Measurements from ENCODE around the gene CYB5R4. TPM values are rescaled to one million over a fixed set of nuclear protein-coding genes. Genes with fewer than 3 reads are reported as not detected.
A peak's percentile ranks its signal among the peaks of the same experiment; 100 is the strongest.

Gene CYB5R4
- total RNA-seq, 2 donors from 2014 or later, result 13.7 to 18.9 TPM

DNA sequence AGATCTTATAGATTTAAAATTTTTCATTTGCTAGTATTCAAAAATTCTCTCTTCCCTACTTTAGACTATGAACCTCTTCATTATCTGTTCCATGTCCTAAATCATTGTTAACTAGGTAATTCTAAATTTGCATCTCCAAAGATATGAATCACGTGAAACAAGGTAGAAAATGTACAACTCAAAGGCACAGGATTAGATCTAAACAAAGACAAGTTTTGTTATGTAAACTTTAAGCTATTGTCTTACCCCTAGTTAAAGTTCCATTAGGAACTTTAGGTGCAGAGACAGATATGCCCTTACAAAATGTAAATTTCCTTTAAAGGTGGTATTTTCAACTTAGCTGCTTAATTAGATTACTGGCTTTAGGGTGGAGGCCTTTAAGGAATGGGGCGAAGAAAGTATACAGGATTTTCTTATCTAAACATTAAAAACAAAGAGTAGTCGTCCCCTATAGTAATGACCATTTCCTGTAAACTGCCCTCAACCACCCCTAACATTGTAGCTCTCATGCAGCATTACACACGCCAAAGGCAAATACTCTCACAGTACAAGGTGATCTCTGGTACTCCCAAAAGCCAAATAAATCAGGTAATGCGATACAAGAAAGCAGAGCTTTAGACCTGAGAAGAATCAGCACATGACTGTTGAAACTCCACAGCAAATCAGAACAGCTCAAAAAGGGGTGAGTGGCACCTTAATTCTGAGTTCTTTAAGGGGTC lies 116.7 kb downstream of the CYB5R4 start:
- Mint-ChIP-seq H3K4me3 (no peak overlapping the region), H3K27ac (peak overlapping the region; percentile 29), H3K27me3 (ENCODE audit: insufficient read depth) (no peaks in the 10 kb centered on the region), H3K4me1 (peaks cover 34% of the 10 kb centered on the region), H3K9me3 (peaks cover 39% of the 10 kb centered on the region), H3K36me3 (ENCODE audit: low read depth) (peaks cover 18% of the 10 kb centered on the region)
- Histone ChIP-seq H3K4me3 (ENCODE audit: low read length) (peak overlapping the region; percentile 0), H3K27me3 (ENCODE audit: control insufficient read depth, insufficient read depth, low read length, poor library complexity, severe bottlenecking) (no peaks in the 10 kb centered on the region), H3K9me3 (ENCODE audit: control insufficient read depth, low read length) (peaks cover 45% of the 10 kb centered on the region), H3K27ac (ENCODE audit: low read depth, low read length) (no peak overlapping the region), H3K36me3 (ENCODE audit: control insufficient read depth, insufficient read depth, low read length) (no peaks in the 10 kb centered on the region), H3K4me1 (ENCODE audit: control insufficient read depth, insufficient read depth, low read length) (no peaks in the 10 kb centered on the region), H3K9ac (ENCODE audit: extremely low read depth, low read length, poor library complexity, severe bottlenecking) (no peak overlapping the region)
- TF ChIP-seq, protein P1, sequence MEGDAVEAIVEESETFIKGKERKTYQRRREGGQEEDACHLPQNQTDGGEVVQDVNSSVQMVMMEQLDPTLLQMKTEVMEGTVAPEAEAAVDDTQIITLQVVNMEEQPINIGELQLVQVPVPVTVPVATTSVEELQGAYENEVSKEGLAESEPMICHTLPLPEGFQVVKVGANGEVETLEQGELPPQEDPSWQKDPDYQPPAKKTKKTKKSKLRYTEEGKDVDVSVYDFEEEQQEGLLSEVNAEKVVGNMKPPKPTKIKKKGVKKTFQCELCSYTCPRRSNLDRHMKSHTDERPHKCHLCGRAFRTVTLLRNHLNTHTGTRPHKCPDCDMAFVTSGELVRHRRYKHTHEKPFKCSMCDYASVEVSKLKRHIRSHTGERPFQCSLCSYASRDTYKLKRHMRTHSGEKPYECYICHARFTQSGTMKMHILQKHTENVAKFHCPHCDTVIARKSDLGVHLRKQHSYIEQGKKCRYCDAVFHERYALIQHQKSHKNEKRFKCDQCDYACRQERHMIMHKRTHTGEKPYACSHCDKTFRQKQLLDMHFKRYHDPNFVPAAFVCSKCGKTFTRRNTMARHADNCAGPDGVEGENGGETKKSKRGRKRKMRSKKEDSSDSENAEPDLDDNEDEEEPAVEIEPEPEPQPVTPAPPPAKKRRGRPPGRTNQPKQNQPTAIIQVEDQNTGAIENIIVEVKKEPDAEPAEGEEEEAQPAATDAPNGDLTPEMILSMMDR (conservative IDR thresholded peaks at IDR 0.05), result no peak
- 46 to 80% methylated on average over 3 to 4 of the region's 5 CpGs for WGBS, 2 experiments (ENCODE audit: insufficient coverage in 1 of 2, insufficient read length in 1 of 2)
- no peak for DNase-seq

GRCh38 chr6:83976871-83977270 lies 117.4 kb downstream of the CYB5R4 start:
- H3K27me3 Mint-ChIP-seq (ENCODE audit: insufficient read depth), result no peaks in the 10 kb centered on the region
- peak overlapping the region; percentile 12 for H3K27ac Mint-ChIP-seq
- no peak overlapping the region for H3K4me3 Mint-ChIP-seq
- no peak overlapping the region for H3K9ac ChIP-seq (ENCODE audit: extremely low read depth, low read length, poor library complexity, severe bottlenecking)
- H3K9me3 Mint-ChIP-seq, result peaks cover 33% of the 10 kb centered on the region
- peaks cover 34% of the 10 kb centered on the region for H3K4me1 Mint-ChIP-seq
- TF ChIP-seq, protein P1 (conservative IDR thresholded peaks at IDR 0.05), result no peak
- 82 to 92% methylated on average over 4 to 7 of the region's 8 CpGs for WGBS, 2 experiments (ENCODE audit: insufficient coverage in 1 of 2, insufficient read length in 1 of 2)
- H3K4me1 ChIP-seq (ENCODE audit: control insufficient read depth, insufficient read depth, low read length), result no peaks in the 10 kb centered on the region
- H3K36me3 Mint-ChIP-seq (ENCODE audit: low read depth), result peaks cover 18% of the 10 kb centered on the region
- DNase-seq, result no peak
- no peaks in the 10 kb centered on the region for H3K36me3 ChIP-seq (ENCODE audit: control insufficient read depth, insufficient read depth, low read length)
- H3K27ac ChIP-seq (ENCODE audit: low read depth, low read length), result no peak overlapping the region
- H3K27me3 ChIP-seq (ENCODE audit: control insufficient read depth, insufficient read depth, low read length, poor library complexity, severe bottlenecking), result no peaks in the 10 kb centered on the region
- peaks cover 43% of the 10 kb centered on the region for H3K9me3 ChIP-seq (ENCODE audit: control insufficient read depth, low read length)
- H3K4me3 ChIP-seq (ENCODE audit: low read length), result no peak overlapping the region

DNA sequence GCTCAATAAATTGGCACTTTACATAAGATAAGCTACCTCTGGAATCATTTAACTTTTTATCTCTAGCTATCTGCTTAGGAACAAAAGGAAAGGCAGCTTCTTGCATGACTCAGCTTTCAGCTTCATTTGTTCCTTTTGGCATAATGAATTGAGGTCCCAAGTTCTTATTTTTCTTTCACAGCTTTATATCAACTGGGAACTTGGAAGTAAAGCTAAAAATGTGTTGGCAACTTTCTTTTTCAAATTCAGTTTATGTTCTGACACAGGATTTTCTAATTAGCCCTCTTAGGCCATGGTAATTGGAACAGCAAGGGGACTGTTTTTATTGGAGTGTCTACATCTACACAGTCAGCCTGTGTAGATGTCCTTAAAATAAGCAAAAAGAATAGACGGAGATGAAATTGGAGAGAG lies 118.8 kb downstream of the CYB5R4 start:
- H3K27ac ChIP-seq (ENCODE audit: low read depth, low read length), result no peak overlapping the region
- TF ChIP-seq, protein P1 (conservative IDR thresholded peaks at IDR 0.05), result no peak
- H3K9me3 ChIP-seq (ENCODE audit: control insufficient read depth, low read length), result peaks cover 29% of the 10 kb centered on the region
- H3K36me3 ChIP-seq (ENCODE audit: control insufficient read depth, insufficient read depth, low read length), result no peaks in the 10 kb centered on the region
- Mint-ChIP-seq H3K4me3 (no peak overlapping the region), H3K4me1 (peaks cover 35% of the 10 kb centered on the region), H3K9me3 (peaks cover 19% of the 10 kb centered on the region), H3K36me3 (ENCODE audit: low read depth) (peaks cover 13% of the 10 kb centered on the region), H3K27ac (peak overlapping the region; percentile 71), H3K27me3 (ENCODE audit: insufficient read depth) (no peaks in the 10 kb centered on the region)
- DNase-seq, result no peak
- H3K4me1 ChIP-seq (ENCODE audit: control insufficient read depth, insufficient read depth, low read length), result no peaks in the 10 kb centered on the region
- peak overlapping the region; percentile 47 for H3K4me3 ChIP-seq (ENCODE audit: low read length)
- no peaks in the 10 kb centered on the region for H3K27me3 ChIP-seq (ENCODE audit: control insufficient read depth, insufficient read depth, low read length, poor library complexity, severe bottlenecking)
- WGBS, 2 experiments (ENCODE audit: insufficient coverage in 1 of 2, insufficient read length in 1 of 2), result 90% methylated on average over 1 of the region's 1 CpG; no CpG with 5 or more reads in 1 of the 2 experiments
- H3K9ac ChIP-seq (ENCODE audit: extremely low read depth, low read length, poor library complexity, severe bottlenecking), result no peak overlapping the region

All from endodermal cell (in vitro differentiated cells).